ENCODE results near the gene CD300C. TPM values are rescaled to one million over a fixed set of nuclear protein-coding genes. Genes with fewer than 3 reads are reported as not detected.
"Not testable (repeated sequence)": the region's sequence is repeated elsewhere in the genome, so short reads cannot be mapped to it uniquely, and the experiment has no call there.

Gene CD300C
- under 1 TPM in 1 of 2 donors, not detected in 1; 0.25 TPM for total RNA-seq

DNA sequence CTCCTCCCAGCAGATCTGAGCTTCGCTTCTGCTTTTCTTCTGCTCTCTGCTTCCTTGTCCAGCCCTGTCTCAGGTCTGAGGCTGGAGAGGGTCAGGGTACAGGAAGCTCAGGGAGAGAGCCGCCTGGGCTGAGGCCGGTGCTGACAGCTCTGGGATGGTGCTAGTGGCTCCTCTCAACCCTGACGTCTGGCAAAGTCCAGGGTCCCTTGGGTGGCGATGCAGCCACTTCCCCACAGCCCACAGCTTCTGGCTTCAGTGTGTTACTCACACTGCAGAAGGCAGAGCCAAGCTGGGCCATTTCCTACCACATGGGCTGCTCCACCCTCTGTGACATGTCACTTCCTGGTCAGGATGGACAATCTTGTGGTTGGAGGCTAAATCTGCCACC, at the start of gene CD300C:
Gene CD300C, minus strand, starts transcription at position 273 of the 388 bp plus-strand sequence. CDS start 333 bp downstream, outside the sequence.
- DNase-seq (ENCODE audit: low spot score in 2 of 2) (no peak), ATAC-seq (peak in 1 of 2 donors; percentile 49)
- no peaks in the 10 kb centered on the region for H3K36me3 Mint-ChIP-seq
- H3K9me3 Mint-ChIP-seq: no peaks in the 10 kb centered on the region
- H3K27ac Mint-ChIP-seq: peak within 1 kb of the TSS in 1 of 2 donors; percentile 90

DNA sequence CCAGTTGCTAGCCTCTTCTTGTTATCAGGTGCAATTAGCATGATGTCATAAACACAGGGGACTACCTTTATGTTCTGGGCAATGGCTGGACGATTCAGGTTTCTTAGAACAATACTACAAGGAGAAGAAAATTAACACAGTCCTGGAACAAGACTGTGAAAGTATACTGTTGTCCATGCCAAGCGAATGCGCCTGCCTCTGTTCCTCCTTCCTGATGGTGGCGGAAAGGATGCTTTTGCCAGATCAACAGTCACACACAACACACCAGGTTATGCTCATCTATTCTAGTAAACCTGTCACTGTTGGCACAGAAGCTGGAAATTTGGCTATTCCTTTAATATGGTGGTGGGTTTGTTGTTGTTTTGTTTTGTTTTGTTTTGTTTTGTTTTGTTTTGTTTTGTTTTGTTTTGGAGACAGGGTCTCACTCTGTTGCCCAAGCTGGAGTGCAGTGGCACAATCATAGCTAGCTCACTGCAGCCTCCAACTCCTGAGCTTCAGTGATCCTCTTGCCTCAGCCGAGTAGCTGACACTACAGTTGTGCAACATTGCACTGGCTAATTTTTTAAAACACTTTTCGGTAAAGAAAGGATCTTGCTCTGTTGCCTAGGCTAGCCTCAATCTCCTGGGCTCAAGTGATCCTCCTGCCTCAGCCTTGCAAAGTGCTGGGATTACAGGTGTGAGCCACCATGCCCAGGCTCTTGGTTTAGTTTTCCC, 49.3 kb upstream of the CD300C start:
- Mint-ChIP-seq H3K9me3 (no peaks in the 10 kb centered on the region), H3K36me3 (no peaks in the 10 kb centered on the region), H3K27ac (no peak overlapping the region)
- DNase-seq (ENCODE audit: low spot score in 2 of 2) (no peak), ATAC-seq (no peak)

DNA sequence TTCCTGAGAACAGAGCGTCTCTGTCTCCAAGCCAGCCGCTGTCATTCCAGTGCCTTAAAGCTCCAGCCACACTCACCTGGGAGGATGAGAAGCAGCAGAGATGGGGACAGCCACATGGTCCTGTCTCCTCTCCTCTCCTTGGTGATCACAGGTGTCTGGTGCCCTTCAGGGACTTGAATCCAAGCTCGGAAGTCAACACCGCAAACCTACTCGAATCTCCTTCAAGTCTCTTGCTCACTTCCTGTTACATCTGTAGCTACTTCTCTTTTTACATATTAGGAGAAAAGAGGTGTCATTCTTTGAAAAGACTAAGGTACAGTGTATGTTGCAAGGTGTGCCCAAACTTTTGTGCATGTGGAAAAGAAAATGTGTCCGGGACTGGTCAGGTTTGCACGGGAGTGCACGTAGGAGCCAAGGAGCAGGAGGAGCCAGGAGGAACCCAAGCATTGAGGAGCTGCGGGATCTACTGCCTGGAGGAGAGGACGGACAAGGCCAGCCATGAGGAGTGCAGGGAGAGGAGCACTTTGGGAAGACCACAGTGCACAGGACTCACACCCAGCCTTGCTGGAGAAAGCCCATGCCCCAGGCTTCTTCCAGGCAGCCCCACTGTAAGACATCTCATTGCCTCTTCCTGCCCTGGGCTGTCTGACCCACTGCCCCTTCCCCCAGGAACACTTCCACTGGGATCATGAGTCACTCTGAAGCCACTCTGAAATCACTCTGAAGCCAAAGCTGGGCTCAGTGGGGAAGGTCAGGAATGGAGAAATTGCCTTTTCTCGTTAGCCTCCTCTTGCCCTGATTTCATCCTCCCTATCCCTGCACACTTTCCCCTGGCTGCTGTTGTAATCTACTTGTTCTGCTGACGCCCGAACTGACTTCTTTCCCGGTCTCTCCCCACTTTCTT, 46.4 kb upstream of the CD300C start, which contains the start of gene CD300LD:
Gene CD300LD, minus strand, starts transcription at position 197 of the 904 bp plus-strand sequence. Its CDS starts 81 bp downstream, at position 116.
- Mint-ChIP-seq H3K27ac (peak within 1 kb of the TSS in 1 of 2 donors; percentile 3), H3K9me3 (no peaks in the 10 kb centered on the region), H3K36me3 (no peaks in the 10 kb centered on the region)
- ATAC-seq: peak; percentile 56 to 78
- no peak for DNase-seq (ENCODE audit: low spot score in 2 of 2)

DNA sequence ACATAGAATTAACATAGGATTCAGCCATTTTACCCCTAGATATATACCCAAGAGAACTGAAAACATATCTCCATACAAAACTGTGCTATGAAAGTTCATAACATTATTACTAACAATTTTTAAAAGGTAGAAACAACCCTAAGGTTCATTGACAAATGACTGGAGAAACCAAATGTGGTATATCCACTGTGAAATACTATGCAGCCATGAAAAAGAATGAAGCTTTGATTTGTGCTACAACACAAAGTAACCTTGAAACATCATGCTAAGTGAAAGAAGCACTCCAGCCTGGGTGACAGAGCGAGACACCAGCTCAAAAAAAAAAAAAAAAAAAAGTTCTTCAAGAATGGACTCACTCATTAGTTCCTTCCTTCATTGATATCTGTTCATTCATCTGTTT, 45.6 kb upstream of the CD300C start:
- H3K36me3 Mint-ChIP-seq: no peaks in the 10 kb centered on the region
- DNase-seq (ENCODE audit: low spot score in 2 of 2) (no peak), ATAC-seq (no peak)
- H3K27ac Mint-ChIP-seq: no peak overlapping the region
- H3K9me3 Mint-ChIP-seq: no peaks in the 10 kb centered on the region

DNA sequence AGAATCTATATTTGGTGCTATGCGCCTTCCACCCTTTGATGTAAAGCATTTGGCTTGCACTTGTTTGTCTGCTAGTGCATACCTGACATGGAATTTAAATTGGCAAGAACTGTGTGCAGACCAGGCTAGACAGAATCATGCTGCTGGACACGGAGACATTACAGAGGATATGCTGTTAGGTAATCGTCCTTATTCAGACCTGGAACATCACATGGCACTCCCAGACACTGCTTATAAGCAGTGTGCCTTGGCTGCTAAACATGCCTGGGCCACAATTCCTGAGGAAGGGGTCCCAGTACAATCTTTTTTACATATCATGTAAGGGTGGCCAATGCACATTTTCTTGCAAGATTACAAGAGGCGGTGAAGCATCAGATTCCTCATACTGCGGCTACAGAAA, 39.8 kb upstream of the CD300C start:
- Mint-ChIP-seq H3K36me3 (no peaks in the 10 kb centered on the region), H3K9me3 (peaks cover 0 to 12% of the 10 kb centered on the region in 2 donors)

DNA sequence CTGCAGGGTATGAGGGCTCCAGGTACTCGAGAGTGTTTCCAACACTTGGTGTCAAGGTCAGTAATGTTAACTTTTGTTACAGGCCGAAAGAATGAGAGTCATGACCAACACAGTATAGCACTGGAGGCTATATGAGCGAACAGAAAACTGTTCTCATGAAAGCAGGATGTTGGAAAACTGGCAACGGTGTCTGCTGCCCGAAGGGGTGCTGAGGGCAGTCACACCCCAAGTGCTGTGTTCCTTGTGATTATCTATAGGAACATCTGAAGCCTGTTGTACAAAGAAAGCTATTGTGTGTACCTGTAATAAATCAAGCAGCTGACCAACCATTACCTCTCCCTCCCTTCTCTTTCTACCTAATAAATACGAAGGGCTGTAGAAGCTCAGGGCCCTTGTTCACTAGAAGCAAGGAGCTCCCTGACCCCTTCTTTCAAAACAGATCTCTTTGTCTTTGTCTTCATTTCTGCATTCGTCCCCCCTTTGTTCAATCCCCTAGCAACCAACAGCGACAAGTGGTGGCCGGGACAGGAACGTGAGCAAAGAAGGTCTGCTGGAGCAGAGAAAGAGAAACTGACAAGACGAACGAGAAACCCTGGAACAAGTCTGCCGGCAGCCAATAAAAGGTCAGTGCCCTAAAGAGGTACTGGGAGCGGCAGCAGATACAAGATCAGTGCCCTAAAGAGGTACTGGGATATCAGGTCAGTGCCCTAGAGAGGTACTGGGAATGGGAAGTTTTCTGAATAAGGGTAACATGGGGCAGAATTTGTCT, 38.6 kb upstream of the CD300C start:
- Mint-ChIP-seq H3K9me3 (peaks cover 0 to 17% of the 10 kb centered on the region in 2 donors), H3K36me3 (no peaks in the 10 kb centered on the region), H3K27ac (no peak overlapping the region)
- DNase-seq (ENCODE audit: low spot score in 2 of 2): no peak
- ATAC-seq: no peak

More for the DNA sequence above, 39.8 kb upstream of the CD300C start:
- ATAC-seq: no peak
- no peak for DNase-seq (ENCODE audit: low spot score in 2 of 2)
- H3K27ac Mint-ChIP-seq: no peak overlapping the region

DNA sequence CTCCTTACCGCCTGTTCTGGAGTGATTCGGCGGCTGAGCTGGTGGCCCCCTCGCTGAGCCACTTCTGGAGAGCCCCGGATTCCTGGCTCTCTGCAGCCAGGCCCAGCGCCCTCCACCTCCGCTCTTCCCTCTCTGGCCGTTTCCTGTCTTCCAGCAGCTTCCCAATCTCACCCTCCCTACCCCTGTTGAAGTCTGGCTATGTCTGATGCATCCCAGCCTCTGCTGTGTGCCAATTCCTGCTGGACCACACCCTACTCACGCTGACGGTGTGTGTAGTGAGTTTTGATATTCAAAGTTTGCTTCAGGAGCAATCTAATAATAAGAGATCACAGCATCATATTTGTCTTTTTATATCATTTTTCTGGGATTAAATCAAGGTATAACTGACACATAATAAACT, 36.7 kb upstream of the CD300C start:
- no peaks in the 10 kb centered on the region for H3K36me3 Mint-ChIP-seq
- DNase-seq (ENCODE audit: low spot score in 2 of 2) (no peak), ATAC-seq (no peak)
- H3K27ac Mint-ChIP-seq: no peak overlapping the region
- H3K9me3 Mint-ChIP-seq: peaks cover 0 to 21% of the 10 kb centered on the region in 2 donors

DNA sequence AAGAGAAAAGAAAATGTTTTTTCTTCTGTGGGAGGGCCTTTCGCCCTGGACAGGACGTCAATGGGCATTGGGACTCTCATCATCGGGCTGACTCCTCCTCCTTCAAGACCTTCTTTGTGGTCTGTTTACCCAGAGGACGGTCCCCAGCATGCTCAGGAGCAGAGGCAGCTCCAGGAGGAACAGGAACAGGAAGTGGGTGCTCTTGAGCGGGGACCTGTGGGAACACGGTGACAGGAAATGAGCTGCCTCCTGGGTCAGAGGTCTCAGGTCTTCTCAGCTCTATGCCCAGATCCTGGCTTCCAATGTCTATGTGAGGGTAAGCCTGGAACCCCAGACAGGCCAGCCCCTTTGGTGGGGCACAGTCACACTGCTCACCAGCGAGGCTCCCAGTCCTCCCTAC, 34.0 kb upstream of the CD300C start:
- peak in 1 of 2 donors; percentile 33 for ATAC-seq
- no peak overlapping the region for H3K27ac Mint-ChIP-seq
- no peaks in the 10 kb centered on the region for H3K36me3 Mint-ChIP-seq
- peaks cover 0 to 14% of the 10 kb centered on the region in 2 donors for H3K9me3 Mint-ChIP-seq
- no peak for DNase-seq (ENCODE audit: low spot score in 2 of 2)

DNA sequence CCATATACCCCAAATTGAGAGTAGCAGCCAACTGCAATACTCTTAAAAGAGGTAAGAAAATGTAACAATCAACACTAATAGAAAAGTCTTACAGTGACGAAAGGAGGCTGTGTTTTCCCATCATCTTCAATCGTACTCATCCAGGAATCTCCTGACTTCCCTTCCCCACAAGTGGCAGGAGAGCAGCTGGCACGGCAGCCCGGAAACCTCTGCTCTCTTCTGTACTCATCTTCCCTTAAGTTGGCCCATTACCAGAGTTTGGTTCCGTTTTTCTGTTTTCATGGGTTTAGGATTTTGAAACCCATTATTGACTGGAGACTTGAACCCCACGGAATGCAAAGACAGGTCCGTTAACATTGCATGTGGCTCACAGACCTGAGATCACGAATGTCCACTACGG, 33.1 kb upstream of the CD300C start:
- no peak for DNase-seq (ENCODE audit: low spot score in 2 of 2)
- ATAC-seq: no peak
- Mint-ChIP-seq H3K36me3 (no peaks in the 10 kb centered on the region), H3K9me3 (peaks cover 0 to 10% of the 10 kb centered on the region in 2 donors), H3K27ac (no peak overlapping the region)

DNA sequence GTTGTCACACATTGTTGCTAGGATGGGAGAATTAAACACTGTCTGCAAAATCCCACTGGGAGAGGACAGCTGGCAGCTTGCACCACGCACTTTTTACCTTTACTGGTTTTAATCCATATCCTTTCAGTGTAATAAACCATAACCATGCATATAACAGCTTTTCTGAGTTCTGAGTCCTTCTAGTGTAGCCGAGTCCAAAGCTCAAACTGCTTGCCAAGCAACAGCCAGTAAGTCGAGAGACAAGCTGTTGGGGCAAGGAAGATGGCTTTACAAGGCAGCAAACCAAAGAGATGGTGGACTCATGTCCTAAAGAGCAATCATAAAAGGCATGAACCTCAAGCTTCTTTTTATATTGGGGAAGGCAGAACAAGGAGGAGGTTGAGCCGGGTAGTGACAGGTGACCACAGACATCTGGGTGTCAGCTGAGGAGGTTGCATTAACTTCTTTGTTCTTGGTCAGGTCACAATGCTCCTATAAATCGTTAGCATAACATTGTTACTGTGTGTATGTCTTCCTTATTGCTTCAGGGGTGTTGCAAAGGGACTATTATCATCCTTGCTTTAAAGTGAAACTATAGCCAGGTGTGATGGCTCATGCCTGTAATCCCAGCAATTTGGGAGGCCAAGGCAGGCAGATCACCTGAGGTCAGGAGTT, 28.7 kb upstream of the CD300C start:
- Mint-ChIP-seq H3K36me3 (no peaks in the 10 kb centered on the region), H3K9me3 (peaks cover 0 to 5% of the 10 kb centered on the region in 2 donors), H3K27ac (no peak overlapping the region)
- DNase-seq (ENCODE audit: low spot score in 2 of 2) (no peak), ATAC-seq (no peak)

DNA sequence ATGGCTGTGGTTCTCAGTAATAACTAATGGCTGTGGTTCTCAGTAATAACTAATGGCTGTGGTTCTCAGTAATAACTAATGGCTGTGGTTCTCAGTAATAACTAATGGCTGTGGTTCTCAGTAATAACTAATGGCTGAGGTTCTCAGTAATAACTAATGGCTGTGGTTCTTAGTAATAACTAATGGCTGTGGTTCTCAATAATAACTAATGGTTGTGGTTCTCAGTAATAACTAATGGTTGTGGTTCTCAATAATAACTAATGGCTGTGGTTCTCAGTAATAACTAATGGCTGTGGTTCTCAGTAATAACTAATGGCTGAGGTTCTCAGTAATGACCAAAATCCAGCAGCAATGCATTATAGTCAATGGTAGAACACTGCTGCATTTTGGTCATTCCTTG, 27.7 kb upstream of the CD300C start:
- DNase-seq (ENCODE audit: low spot score in 2 of 2); H3K27ac Mint-ChIP-seq; H3K36me3 Mint-ChIP-seq; ATAC-seq; H3K9me3 Mint-ChIP-seq: not testable (repeated sequence)

DNA sequence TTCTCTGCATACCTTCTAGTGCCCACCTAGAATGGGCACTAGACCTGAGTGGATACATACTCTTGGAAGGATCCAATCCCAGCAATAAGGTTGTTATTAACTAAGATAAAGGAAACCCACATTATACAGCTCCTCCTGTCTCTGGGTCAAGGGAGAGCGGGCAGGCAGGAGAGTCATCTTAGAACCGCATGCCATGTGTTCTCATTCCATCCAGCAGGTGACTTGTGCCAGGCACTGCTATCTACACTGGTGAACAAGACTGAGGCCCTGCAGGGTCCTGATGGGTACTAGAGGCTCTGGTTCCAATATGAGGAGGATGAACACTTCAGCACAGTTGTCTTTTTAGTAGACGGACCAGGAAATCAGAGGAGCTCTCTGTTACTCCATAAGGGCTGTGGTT, 27.3 kb upstream of the CD300C start:
- Mint-ChIP-seq H3K27ac (no peak overlapping the region), H3K9me3 (no peaks in the 10 kb centered on the region), H3K36me3 (no peaks in the 10 kb centered on the region)
- ATAC-seq (no peak), DNase-seq (ENCODE audit: low spot score in 2 of 2) (no peak)

DNA sequence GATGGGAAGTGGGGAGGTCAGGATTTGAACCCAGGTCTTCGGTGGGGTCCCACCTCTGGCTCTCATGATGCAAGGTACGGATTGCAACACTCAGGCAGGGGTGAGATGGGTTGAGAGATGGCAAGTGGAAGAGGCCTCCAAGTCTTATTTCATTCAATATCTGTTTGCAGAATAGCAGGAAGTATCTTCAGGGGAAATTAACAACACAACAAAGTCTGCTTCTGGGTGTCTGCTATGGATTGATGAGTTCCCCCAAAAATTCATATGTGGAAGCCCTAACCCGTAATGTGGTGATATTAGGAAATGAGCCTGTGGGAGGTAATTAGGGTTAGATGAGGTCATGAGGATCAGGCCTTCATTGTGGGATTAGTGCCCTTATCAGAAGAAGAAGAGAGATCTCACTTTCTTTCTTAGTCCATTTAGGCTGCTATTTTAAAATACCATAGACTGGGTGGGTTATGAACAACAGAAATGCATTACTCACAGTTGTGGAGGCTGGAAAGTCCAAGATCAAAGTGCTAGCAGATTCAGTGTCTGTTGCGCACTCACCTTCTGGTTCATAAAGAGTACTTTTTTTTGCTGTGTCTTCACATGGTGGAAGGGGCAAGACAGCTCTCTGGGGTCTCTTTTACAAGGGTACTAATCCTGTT, 25.8 kb upstream of the CD300C start:
- Mint-ChIP-seq H3K9me3 (no peaks in the 10 kb centered on the region), H3K27ac (peak overlapping the region in 1 of 2 donors; percentile 40), H3K36me3 (no peaks in the 10 kb centered on the region)
- DNase-seq (ENCODE audit: low spot score in 2 of 2): no peak
- ATAC-seq: peak; percentile 26 to 62

DNA sequence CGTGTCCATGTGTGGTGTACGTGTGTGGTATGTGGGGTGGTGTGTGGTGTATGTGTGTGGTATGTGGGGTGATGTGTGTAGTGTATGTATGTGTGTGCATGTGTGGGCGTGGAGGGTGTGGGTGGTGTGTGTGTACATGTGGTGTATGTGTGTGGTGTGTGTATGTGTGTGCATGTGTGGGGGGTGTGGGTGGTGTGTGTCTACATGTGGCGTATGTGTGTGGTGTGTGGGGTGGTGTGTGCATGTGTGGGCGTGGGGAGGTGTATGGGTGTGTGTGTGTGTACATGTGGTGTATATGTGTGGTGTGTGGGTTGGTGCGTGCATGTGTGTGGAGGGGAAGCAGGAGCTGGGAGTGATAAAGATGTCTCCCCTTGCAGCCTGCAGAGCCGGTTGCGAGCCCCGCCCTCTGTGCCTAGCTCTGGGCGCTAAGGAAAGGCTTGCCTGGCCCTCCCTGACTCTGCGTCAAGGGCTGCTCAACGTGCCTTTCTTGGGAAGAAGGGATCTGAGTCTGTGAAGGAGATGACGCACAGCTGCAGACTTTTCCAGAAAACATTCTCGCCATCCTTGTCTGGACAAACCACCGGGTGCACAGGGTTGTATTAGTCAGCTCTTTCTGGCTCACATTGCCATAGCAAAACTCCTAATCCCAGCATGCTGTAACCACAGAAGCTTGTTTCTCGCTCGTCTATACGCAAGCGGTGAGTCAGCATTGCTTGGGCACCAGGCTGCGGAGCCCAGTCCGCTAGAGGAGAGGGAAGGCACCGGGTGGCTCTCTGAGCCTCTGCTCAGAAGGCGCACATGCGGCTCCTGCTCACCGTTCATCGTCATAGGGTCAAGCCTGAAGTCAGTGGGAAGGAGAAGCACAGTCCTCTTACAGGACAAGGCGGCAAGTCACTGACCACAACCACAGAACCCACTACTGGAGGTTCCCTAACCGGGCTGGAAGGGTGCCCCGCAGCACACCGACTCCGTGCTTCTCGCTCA, 23.4 kb upstream of the CD300C start:
- no peaks in the 10 kb centered on the region for H3K36me3 Mint-ChIP-seq
- no peak overlapping the region for H3K27ac Mint-ChIP-seq
- ATAC-seq (peak; percentile 82 to 87), DNase-seq (ENCODE audit: low spot score in 2 of 2) (peak; percentile 14 to 60)
- no peaks in the 10 kb centered on the region for H3K9me3 Mint-ChIP-seq
